Measurements from ENCODE around the gene TBX22.
"Not testable (repeated sequence)": the region's sequence is repeated elsewhere in the genome, so short reads cannot be mapped to it uniquely, and the experiment has no call there.

TBX22 gene, protein sequence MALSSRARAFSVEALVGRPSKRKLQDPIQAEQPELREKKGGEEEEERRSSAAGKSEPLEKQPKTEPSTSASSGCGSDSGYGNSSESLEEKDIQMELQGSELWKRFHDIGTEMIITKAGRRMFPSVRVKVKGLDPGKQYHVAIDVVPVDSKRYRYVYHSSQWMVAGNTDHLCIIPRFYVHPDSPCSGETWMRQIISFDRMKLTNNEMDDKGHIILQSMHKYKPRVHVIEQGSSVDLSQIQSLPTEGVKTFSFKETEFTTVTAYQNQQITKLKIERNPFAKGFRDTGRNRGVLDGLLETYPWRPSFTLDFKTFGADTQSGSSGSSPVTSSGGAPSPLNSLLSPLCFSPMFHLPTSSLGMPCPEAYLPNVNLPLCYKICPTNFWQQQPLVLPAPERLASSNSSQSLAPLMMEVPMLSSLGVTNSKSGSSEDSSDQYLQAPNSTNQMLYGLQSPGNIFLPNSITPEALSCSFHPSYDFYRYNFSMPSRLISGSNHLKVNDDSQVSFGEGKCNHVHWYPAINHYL

DNA sequence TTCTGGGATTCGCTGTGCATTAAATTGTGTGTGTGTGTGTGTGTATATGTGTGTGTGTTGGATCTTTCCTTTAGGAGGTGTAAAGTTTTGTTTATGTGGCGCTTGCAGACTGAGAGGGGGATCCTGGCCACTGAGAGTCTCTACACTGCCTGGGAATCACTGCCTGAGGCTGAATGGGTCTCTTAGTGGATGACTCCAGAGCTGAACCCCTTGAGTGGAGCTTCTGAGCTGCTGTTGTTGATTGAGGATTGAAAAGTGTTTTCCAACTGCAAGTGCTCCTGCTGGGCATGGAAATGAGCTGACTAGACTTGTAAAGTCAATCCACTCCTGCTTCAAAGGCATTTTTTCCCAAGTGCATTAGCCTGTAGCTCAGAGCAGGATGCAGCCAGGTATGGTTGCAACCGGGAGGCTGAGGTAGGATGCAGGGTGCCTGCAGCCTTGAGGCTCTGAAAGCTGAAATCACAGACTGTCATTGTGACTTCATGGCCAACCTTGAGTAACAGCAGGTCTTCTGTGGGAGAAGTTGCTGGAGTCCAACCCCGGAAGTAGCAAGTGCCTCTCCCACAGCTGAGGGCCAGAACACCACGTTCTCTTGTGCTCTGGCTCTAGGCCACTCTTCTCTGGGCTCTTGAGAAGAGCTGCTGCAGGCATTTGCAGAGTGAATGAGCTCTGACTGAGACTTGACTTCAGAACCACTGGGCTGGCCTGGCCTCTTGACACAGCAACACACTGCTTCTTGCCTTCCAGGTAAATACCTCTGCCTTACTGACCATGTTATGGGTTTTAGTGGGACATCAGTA is at the start of gene TBX22:
TSS of gene TBX22 (plus strand) at position 613 of the 800 bp plus-strand sequence. CDS start 7,517 bp downstream, outside the sequence.
- no peak within 1 kb of the TSS for H3K4me3 ChIP-seq (ENCODE audit: low read depth, low read length)
- no peak for DNase-seq (ENCODE audit: low read depth)

DNA sequence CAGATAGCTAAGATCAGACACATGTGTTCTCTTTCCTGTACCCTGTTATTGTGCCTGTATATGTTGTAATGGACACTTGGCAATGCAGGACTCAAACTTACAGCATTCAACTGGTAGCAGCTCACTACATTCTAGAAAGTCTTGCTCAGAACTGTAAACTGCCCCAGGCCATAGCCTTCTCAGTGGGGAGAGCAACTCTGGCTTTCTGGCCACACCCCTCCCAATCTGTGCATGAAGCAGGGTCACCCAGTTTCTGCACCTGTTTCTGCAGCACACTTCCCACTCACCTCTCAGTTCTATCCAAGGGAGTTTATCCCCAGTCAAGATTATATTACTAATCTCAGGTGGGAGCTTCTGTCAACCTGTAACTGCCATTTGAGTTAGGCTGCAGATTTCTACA is 38.9 kb upstream of the TBX22 start:
- DNase-seq (ENCODE audit: low read depth) = no peak
- no peak overlapping the region for H3K4me3 ChIP-seq (ENCODE audit: low read depth, low read length)

DNA sequence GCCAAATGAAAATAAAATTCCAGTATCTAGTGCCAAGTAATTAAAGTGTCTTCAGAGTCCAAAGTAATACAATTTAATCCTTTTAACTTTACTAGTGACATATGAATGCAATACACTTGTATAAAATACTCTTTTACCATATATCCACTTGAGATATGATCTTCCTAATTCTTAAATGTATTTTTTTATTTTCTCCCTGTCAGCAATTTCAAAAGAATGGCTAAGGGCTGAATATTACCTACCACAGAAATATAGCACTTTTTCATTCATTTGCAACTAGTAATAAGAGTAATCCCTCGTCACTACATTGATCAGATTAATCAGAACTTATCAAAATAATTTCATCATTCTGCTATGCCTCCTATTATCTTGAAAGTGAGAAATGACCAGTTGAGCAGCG is 10.1 kb upstream of the TBX22 start:
- no peak overlapping the region for H3K4me3 ChIP-seq (ENCODE audit: low read depth, low read length)
- no peak for DNase-seq (ENCODE audit: low read depth)

DNA sequence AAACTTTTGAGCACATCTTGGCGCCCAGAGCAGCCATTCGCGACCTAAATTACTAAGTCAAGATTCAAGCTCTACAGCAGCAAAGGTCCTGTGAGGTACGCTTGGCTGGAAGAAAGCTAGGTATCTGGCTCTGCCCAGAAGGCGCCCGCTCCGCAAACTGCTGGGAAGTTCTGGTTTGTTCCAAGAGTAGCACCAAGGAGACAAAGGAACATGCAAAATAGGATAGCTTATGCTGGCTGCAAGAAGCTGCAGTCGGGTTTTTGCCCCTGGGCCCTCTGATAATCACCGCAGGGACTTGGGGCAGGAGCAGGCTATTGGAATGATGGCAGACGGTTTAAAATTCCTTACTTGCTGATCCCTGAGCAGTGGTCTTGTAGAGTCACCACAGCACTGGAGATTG is 3.0 kb upstream of the TBX22 start:
- DNase-seq (ENCODE audit: low read depth) = no peak
- H3K4me3 ChIP-seq (ENCODE audit: low read depth, low read length) = no peak overlapping the region

DNA sequence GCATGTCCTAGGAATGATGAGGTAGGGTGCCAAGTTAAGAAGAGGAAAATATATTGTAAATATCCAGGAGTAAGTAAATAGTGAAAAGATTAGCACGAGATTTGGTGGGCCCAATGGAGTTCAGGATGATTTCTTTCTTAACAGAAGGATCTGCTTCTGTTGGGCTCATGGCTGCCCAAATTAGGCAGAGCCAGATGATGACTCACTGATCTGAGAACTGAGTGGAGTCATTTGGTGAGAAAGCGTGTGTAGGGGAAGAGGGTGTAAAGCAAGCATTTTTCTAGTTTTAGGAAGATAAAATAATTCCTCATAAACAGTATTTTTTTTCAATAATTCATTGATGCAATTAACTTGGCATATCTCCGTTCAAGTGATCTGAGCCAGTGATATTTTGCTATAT is 1.6 kb downstream of the TBX22 start:
- DNase-seq (ENCODE audit: low read depth) = no peak
- H3K4me3 ChIP-seq (ENCODE audit: low read depth, low read length) = no peak overlapping the region

DNA sequence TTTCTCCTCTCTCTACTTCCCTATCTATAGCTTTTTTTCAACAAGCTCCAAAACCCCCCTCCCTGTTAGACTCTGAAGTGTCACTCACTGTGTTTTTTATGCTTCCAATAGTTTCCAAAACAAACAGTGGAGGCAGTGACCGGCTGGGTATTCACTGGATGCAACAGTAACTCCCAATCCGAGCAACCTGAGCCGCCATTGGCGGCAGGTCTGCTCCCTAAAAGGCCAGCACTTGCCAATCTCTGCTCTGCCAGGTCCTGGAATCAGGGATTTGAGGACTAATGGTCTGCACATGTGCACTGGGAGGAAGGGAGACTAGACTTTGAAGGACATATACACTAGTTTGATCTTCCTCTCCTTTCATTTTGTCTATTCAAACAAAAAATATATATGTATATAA is 7.1 kb downstream of the TBX22 start:
- H3K4me3 ChIP-seq (ENCODE audit: low read depth, low read length) = no peak overlapping the region
- DNase-seq (ENCODE audit: low read depth) = no peak

DNA sequence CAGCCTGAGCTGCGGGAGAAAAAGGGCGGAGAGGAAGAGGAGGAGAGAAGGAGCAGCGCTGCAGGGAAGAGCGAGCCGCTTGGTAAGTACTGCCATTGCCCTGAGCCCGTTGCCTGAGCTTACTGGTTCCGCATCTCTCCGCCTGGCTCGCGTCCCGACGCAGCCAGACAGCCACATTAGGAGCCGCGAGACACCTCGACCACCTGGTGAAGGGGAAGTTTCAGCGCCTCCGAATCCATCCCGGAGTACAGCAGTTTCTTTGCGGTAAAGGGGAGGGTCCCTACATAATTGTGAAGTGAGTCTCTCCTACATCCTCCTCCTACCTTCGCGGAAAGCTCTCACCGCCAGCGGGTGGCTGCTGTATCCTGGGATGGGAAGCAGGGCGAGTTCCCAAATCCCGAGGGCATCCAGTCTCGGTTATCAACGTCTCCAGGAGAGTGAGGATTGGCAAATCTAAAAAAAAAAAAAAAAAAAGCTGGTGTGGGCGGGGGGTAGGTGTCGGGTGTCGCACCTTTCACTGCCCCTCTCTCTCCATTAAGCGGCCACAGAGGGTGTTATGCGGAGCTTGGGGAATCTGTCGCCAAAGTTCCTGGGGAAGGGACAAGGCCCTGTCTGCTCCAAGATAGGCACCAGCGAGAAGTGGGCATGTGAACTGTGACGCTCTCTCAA is 7.9 kb downstream of the TBX22 start:
- no peak overlapping the region for H3K4me3 ChIP-seq (ENCODE audit: low read depth, low read length)
- no peak for DNase-seq (ENCODE audit: low read depth)

DNA sequence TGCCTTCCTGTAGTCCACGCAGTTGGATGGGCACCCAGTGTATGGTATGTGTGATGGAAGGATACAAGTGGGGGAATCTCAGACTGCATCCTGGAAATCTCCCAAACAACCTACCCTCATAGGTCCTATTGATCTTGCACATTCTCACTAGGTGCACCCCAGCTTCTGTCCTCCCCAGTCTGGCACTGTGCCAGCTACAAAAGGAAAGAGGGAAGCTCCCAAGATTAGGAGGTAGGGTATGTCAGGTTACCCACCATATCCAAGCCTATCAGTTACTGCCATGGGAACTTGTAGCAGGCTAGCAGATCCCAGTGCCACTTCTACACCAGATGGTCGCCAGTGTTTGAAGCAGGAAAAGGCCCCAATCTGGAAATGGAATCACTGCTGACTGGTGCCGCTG is 11.6 kb downstream of the TBX22 start:
- DNase-seq (ENCODE audit: low read depth) = no peak
- no peak overlapping the region for H3K4me3 ChIP-seq (ENCODE audit: low read depth, low read length)

DNA sequence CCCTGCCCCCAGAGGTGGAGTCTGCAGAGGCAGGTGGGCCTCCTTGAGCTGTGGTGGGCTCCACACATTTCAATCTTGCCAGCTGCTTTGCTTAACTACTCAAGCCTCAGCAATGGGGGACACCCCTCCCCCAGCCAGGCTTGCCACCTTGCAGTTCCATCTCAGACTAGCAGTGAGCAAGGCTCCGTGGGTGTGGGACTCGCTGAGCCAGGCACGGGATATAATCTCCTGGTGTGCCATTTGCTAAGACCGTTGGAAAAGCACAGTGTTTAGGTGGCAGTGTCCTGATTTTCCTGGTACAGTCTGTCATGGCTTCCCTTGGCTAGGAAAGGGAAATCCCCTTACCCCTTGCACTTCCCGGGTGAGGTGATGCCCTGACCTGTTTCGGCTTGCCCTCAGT is 51.6 kb downstream of the TBX22 start:
- DNase-seq (ENCODE audit: low read depth); H3K4me3 ChIP-seq (ENCODE audit: low read depth, low read length): not testable (repeated sequence)

DNA sequence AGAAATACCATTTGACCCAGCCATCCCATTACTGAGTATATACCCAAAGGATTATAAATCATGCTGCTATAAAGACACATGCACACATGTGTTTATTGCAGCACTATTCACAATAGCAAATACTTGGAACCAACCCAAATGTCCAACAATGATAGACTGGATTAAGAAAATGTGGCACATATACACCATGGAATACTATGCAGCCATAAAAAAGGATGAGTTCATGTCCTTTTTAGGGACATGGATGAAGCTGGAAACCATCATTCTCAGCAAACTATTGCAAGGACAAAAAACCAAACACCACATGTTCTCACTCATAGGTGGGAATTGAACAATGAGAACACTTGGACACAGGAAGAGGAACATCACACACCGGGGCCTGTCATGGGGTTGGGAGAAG is 61.1 kb downstream of the TBX22 start:
- H3K4me3 ChIP-seq (ENCODE audit: low read depth, low read length); DNase-seq (ENCODE audit: low read depth): not testable (repeated sequence)

Measured in skeletal muscle cell (primary cell).